ENCODE measurements around the gene ELANE. TPM values are rescaled to one million over a fixed set of nuclear protein-coding genes. Genes with fewer than 3 reads are reported as not detected.

ELANE gene
- total RNA-seq, 1 donor from 2014 or later = not detected

GRCh38 chr19:827314-827709 is 24.8 kb upstream of the ELANE start:
- Mint-ChIP-seq H3K4me1 (peaks cover 6% of the 10 kb centered on the region), H3K27ac (no peak overlapping the region)

GRCh38 chr19:827710-828321 is 24.3 kb upstream of the ELANE start, which contains the start of gene AZU1:
Gene AZU1, plus strand, starts transcription at chr19:827837. Its CDS starts 10 bp downstream, at chr19:827847.
- Mint-ChIP-seq H3K4me1 (peaks cover 6% of the 10 kb centered on the region), H3K4me3 (no peak within 1 kb of the TSS), H3K27me3 (ENCODE audit: low read depth) (no peaks in the 10 kb centered on the region), H3K9me3 (no peaks in the 10 kb centered on the region), H3K36me3 (no peaks in the 10 kb centered on the region), H3K27ac (no peak within 1 kb of the TSS)
- TF ChIP-seq CTCF (IDR thresholded peaks at IDR 0.05; ENCODE audit: unreplicated experiment) = no peak
- no peak for DNase-seq (ENCODE audit: low spot score in 2 of 2, unreplicated experiment in 2 of 2)

More at GRCh38 chr19:827314-827709, 24.8 kb upstream of the ELANE start:
- DNase-seq (ENCODE audit: low spot score in 2 of 2, unreplicated experiment in 2 of 2) = no peak
- H3K36me3 Mint-ChIP-seq = no peaks in the 10 kb centered on the region
- no peaks in the 10 kb centered on the region for H3K9me3 Mint-ChIP-seq
- TF ChIP-seq CTCF (IDR thresholded peaks at IDR 0.05; ENCODE audit: unreplicated experiment) = no peak
- no peaks in the 10 kb centered on the region for H3K27me3 Mint-ChIP-seq (ENCODE audit: low read depth)
- H3K4me3 Mint-ChIP-seq = no peak overlapping the region

GRCh38 chr19:829129-829758 is 22.9 kb upstream of the ELANE start:
- Mint-ChIP-seq H3K27me3 (ENCODE audit: low read depth) (no peaks in the 10 kb centered on the region), H3K27ac (no peak overlapping the region), H3K36me3 (no peaks in the 10 kb centered on the region), H3K4me3 (no peak overlapping the region), H3K9me3 (no peaks in the 10 kb centered on the region), H3K4me1 (no peaks in the 10 kb centered on the region)
- TF ChIP-seq CTCF (IDR thresholded peaks at IDR 0.05; ENCODE audit: unreplicated experiment) = no peak
- DNase-seq (ENCODE audit: low spot score in 2 of 2, unreplicated experiment in 2 of 2) = no peak

GRCh38 chr19:831407-832369 is 20.4 kb upstream of the ELANE start:
- Mint-ChIP-seq H3K27me3 (ENCODE audit: low read depth) (no peaks in the 10 kb centered on the region), H3K4me3 (no peak overlapping the region), H3K36me3 (no peaks in the 10 kb centered on the region), H3K27ac (no peak overlapping the region), H3K4me1 (no peaks in the 10 kb centered on the region), H3K9me3 (no peaks in the 10 kb centered on the region)
- no peak for DNase-seq (ENCODE audit: low spot score in 2 of 2, unreplicated experiment in 2 of 2)
- TF ChIP-seq CTCF (IDR thresholded peaks at IDR 0.05; ENCODE audit: unreplicated experiment) = no peak

- H3K4me3 Mint-ChIP-seq = no peak overlapping the region
- H3K27ac Mint-ChIP-seq = no peak overlapping the region
- DNase-seq (ENCODE audit: low spot score in 2 of 2, unreplicated experiment in 2 of 2) = no peak
- no peak for TF ChIP-seq CTCF (IDR thresholded peaks at IDR 0.05; ENCODE audit: unreplicated experiment)
- no peaks in the 10 kb centered on the region for H3K9me3 Mint-ChIP-seq
- no peaks in the 10 kb centered on the region for H3K4me1 Mint-ChIP-seq
- no peaks in the 10 kb centered on the region for H3K36me3 Mint-ChIP-seq
- no peaks in the 10 kb centered on the region for H3K27me3 Mint-ChIP-seq (ENCODE audit: low read depth)
These were observed 17.9 kb upstream of the ELANE start for GRCh38 chr19:834216-834615.
